ENCODE measurements around the gene SERINC1.
"Not testable (repeated sequence)": the region's sequence is repeated elsewhere in the genome, so short reads cannot be mapped to it uniquely, and the experiment has no call there.

The SERINC1 gene

GRCh38 chr6:122471107-122472021, at the start of gene SERINC1:
SERINC1 (minus strand) TSS chr6:122471807; CDS start chr6:122471737, 70 bp downstream.
- DNase-seq (ENCODE audit: low spot score): peak; percentile 96

- no peak for DNase-seq (ENCODE audit: low spot score)
These were observed 39.8 kb upstream of the SERINC1 start for GRCh38 chr6:122511193-122511924.

GRCh38 chr6:122505170-122505569, 33.6 kb upstream of the SERINC1 start:
- not testable (repeated sequence) for DNase-seq (ENCODE audit: low spot score)

DNA sequence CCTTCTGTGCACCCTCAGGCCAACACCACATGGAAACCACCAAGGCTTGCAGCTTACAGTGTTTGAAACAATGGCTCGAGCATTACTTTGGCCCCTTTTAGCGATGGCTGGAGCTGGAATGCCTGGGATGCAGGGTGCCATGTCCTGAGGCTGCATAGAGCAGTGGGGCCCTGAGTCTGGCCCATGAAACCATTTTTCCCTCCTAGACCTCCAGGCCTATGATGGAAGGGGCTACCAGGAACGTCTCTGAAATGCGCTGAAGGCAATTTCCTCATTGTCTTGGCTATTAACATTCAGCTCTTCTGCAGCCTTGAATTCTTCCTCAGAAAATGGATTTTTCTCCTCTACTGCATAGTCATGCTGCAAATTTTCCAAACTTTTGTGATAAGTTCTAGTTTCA, 29.9 kb upstream of the SERINC1 start:
- no peak for DNase-seq (ENCODE audit: low spot score)

DNA sequence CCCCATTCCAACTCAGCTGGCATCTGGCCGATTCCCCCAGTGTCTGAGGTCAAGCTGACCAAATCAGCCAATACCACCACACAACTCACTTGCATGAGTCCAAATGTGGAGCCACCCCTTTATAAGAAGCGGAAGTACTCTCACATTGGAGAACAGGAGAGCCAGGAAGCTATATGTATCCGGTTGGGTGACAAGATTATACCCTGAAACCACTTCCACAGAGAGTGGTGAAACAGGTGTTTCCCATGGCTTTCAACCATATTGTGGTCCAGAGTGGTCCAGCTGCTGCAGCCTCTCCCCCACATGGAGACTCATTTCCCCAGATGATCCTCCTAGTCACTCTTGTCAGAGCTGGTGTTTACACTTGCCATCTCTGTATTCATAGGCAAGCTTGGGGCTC, 24.0 kb upstream of the SERINC1 start:
- no peak for DNase-seq (ENCODE audit: low spot score)

DNA sequence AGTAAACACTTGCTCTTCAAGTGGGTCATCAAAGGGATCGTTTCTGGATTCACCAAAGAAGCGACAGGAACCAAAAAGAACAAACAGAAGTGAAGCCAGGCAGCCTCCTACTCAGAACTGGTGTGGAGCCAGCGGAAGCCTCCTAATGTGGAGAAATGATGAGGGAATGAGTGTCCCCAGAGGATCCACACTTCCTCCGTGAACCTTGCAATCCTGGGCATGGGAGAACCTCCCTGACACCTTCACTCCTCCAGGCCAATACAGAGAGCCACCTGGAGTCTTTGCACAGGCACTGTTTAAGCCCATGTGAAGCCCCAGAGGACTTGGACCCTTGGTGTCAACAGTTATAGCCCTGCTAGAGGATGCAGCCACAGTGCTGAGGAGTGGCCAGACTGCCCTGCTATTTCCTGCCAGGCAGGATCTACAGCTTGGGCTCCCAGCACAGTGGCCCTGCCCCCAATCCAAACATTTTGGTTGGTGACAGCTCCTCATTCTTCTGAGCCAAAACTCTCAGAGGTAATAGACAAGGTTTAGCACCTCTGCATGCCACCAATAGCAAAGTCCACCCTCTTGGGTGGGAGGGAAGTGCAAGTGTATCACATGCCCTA, 23.2 kb upstream of the SERINC1 start:
- DNase-seq (ENCODE audit: low spot score): no peak

GRCh38 chr6:122491919-122492555, 20.4 kb upstream of the SERINC1 start:
- DNase-seq (ENCODE audit: low spot score): peak; percentile 70

DNA sequence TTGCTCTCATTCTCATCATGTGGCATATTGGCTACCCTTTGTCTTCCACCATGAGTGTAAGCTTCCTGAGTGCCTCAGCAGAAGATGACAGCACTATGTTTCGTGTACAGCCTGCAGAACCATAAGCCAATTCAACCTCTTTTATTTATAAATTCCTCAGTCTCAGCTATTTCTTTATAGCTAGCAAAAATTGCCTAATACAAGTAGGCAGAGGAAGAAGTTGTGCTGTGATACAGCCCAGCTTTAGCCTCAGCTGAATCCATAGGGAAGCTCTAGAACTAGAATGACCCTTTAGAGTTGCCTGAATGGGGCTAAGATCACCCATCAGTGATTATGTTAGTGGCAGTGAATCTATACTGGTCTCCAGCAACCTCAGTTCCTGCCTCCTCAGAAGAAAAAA, 19.0 kb upstream of the SERINC1 start:
- DNase-seq (ENCODE audit: low spot score): no peak

- no peak for DNase-seq (ENCODE audit: low spot score)
These were observed 13.2 kb upstream of the SERINC1 start for GRCh38 chr6:122484760-122485159.

DNA sequence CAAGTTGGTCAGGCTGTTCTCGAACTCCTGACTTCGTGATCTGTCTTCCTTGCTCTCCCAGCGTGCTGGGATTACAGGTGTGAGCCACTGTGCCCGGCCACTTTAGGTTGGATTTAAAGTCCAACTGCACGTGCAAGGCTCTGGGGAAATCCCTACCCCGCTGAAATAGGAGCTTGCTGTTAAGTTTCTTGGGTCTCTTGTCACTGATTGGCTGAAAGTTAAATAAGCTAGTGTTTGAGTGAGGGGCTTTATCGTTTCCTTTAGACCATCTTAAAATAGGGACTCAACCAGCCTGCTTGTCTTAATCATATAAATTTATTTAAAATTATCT, 11.1 kb upstream of the SERINC1 start:
- no peak for DNase-seq (ENCODE audit: low spot score)

- DNase-seq (ENCODE audit: low spot score): peak; percentile 26
These were observed 4.5 kb upstream of the SERINC1 start for GRCh38 chr6:122476131-122476530.

- no peak for DNase-seq (ENCODE audit: low spot score)
These were observed 374 bp upstream of the SERINC1 start for GRCh38 chr6:122472022-122472340.

DNA sequence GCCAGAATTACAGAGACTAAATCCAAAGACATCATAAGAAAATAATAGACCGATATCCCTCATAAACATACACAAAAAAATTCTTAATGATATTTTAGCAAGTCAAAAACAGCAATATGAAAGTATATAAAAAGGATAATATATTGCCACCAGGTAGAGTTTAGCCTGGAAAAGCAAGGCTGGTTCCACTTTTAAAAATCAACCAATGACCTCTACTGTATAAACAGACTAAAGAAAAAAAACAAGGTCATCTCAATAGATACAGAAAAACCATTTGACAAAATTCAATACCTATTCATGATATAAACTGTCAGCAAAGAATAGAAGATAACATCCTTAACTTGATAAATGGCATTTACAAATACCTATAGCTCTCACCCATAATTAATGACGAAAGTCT, 9.7 kb downstream of the SERINC1 start:
- no peak for DNase-seq (ENCODE audit: low spot score)

DNA sequence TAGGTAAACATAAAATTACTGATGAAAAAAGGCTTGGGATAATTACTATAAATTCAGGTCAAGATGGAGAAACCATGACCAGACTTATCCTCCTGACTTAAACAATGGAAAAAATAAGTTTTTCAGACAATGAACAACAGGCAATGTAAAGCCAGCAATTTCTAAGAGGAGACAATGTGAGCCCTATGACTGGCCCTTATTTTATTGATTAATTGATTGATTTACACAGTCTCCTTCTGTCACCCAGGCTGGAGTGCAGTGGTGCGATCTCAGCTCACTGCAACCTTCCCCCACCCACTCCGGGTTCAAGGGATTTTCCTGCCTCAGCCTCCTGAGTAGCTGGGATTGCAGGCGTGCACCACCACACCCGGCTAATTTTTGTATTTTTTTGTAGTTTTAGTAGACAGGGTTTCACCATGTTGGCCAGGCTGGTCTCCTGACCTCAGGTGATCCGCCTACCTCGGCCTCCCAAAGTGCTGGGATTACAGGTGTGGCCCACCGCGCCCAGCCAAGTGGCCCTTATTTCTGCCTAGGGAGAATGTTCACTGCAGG, 11.7 kb downstream of the SERINC1 start:
- not testable (repeated sequence) for DNase-seq (ENCODE audit: low spot score)

GRCh38 chr6:122459240-122459639, 12.4 kb downstream of the SERINC1 start:
- DNase-seq (ENCODE audit: low spot score): no peak

DNA sequence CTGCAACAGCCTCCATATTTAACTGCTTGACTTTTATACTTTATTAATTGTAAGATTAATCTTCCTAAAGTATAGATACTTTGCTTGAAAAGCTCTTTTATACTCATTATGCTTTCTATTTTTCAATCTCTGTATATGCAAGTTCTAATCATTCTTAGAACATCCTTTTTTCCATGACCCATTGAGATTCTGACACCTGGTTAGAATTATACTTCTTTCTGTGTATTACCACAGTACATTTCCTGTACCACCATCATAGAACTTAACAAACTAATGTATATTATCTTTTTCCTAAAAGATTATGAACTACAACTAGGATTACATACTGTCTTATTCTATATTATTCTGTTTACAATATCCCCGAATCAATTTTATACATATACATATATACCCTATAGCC, 13.5 kb downstream of the SERINC1 start:
- no peak for DNase-seq (ENCODE audit: low spot score)

DNA sequence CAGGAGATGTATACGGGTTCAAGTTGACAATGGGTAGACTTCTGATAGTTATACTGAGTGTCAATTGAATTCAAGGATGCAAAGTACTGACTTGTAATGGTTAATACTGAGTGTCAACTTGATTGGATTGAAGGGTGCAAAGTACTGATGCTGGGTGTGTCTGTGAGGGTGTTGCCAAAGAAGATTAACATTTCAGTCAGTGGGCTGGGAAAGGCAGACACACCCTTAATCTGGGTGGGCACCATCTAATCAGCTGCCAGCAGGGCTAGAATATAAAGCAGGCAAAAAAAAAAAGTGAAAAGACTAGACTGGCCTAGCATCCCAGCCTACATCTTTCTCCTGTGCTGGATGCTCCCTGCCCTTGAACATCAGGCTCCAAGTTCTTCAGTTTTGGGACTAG, 16.5 kb downstream of the SERINC1 start:
- DNase-seq (ENCODE audit: low spot score): not testable (repeated sequence)

DNA sequence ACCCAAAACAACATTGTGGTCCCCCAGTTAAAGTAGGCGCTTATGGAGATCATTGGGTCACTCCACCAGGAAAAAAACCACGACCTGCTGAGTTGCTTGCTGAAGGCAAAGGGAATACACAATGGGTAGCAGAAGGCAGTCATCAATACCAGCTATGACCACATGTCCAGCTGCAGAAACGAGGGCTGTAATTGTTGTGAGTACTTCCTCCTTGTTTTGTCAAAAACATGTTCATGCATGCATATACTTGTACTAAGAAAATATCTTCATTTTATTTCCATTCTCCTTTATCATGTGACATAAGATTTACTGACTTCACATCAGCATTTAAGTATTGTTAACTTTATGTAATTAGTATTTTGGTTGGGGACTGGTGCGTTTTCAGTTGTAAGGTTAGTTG, 16.9 kb downstream of the SERINC1 start:
- DNase-seq (ENCODE audit: low spot score): no peak

GRCh38 chr6:122452509-122452908, 19.1 kb downstream of the SERINC1 start:
- DNase-seq (ENCODE audit: low spot score): no peak

- no peak for DNase-seq (ENCODE audit: low spot score)
These were observed 22.5 kb downstream of the SERINC1 start for GRCh38 chr6:122449069-122449468.

DNA sequence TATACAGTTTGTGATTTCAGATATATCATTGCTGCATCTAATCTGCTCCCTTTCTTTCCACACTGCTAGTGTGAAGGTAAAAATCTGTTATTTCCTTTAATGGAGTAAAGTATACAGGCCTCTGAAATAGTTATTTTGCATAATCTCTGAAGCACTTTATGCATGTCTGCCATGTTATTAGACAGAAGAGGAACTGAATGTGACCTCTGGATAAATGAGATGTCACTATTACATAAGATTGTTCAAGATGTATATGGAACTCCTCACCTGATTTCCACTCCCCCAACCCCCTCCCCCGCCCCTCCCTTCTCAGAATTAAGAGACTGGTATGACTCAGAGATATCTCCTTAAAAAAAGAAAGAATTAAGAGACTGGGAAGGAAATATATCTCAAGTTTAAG, 26.3 kb downstream of the SERINC1 start:
- DNase-seq (ENCODE audit: low spot score): no peak

- DNase-seq (ENCODE audit: low spot score): no peak
These were observed 32.6 kb downstream of the SERINC1 start for GRCh38 chr6:122438975-122439374.

All from globus pallidus (tissue), 1 donor.